Activated CD4-positive, alpha-beta T cell treated with anti-CD3 and anti-CD28 coated beads for 36 hours (primary cell): Measurements from ENCODE around the gene PUM1. TPM values are rescaled to one million over a fixed set of nuclear protein-coding genes. Genes with fewer than 3 reads are reported as not detected.
A peak's percentile ranks its signal among the peaks of the same experiment; 100 is the strongest.

Source experiments
- ATAC-seq: fragments of 200-7000 bp; cut with Tn5 transposase; one replicate; pipeline ENCODE4 v1.10.0; 2021; ENCODE audit warnings: mild to moderate bottlenecking, moderate library complexity
- CTCF ChIA-PET: fragments of 350-600 bp; sonication (Branson Sonifier 250); formaldehyde crosslinking; loops from one replicate; lab custom pipeline; 2021; ENCODE audit warnings: antibody characterized with exemption; lab: Charles Lee
- POLR2A ChIA-PET: fragments of 350-600 bp; sonication (Branson Sonifier 250); formaldehyde crosslinking; loops from one replicate; lab custom pipeline; 2021; ENCODE audit warnings: antibody characterized with exemption, inconsistent platforms; lab: Charles Lee
- DNase-seq: peaks from one replicate; pipeline ENCODE4 v3.0.0-alpha.2; 2020
- H3K27ac Mint-ChIP-seq: one replicate; pipeline ENCODE4 v1.8.0; 2021; ENCODE audit warnings: mixed read lengths
- H3K27me3 Mint-ChIP-seq: one replicate; pipeline ENCODE4 v1.8.0; 2021; ENCODE audit warnings: mixed read lengths
- H3K36me3 Mint-ChIP-seq: one replicate; pipeline ENCODE4 v1.8.0; 2021; ENCODE audit warnings: low read depth, mixed read lengths
- H3K4me1 Mint-ChIP-seq: one replicate; pipeline ENCODE4 v1.8.0; 2021; ENCODE audit warnings: mixed read lengths
- H3K4me3 Mint-ChIP-seq: one replicate; pipeline ENCODE4 v1.8.0; 2021; ENCODE audit warnings: mild to moderate bottlenecking, moderate library complexity, mixed read lengths
- H3K9me3 Mint-ChIP-seq: one replicate; pipeline ENCODE4 v1.8.0; 2021; ENCODE audit warnings: low read depth, mixed read lengths
- intact Hi-C, 2 experiments: fragments of 100-400 bp; cut with DNase I in 1 of 2; cut with micrococcal nuclease in 1 of 2; formaldehyde crosslinking; loops; one replicate each; pipeline versions ENCODE4 v1.14.2 to v1.15.1; 2022 to 2024; cut with DNase I, micrococcal nuclease
- total RNA-seq, 2 experiments: library from RNA; stranded (reverse); gene quantifications; one replicate each; pipeline ENCODE4 v1.2.3, GENCODE V29; 2021

Gene PUM1
- total RNA-seq, 2 experiments from 2014 or later = 87.1 to 91.4 TPM

GRCh38 chr1:31007462-31007991, 58.0 kb downstream of the PUM1 start:
- ChIA-PET CTCF (interaction anchor here (0.5 to 1.6 kb wide), 6 partner anchors 18 to 79 kb away, joined by 3 to 4 read pairs (median 3); no protein-coding TSS in a partner anchor), POLR2A (interaction anchor here (0.6 to 1.1 kb wide), 2 partner anchors 9 to 47 kb away, joined by 3 to 4 read pairs; no protein-coding TSS in a partner anchor)
- Mint-ChIP-seq H3K27me3 (no peaks in the 10 kb centered on the region), H3K4me1 (peaks cover 70% of the 10 kb centered on the region), H3K27ac (peak overlapping the region; percentile 43), H3K36me3 (peaks cover 53% of the 10 kb centered on the region), H3K4me3 (no peak overlapping the region), H3K9me3 (no peaks in the 10 kb centered on the region)
- DNase-seq (no peak), ATAC-seq (no peak)
- intact Hi-C loops = no loop called here

DNA sequence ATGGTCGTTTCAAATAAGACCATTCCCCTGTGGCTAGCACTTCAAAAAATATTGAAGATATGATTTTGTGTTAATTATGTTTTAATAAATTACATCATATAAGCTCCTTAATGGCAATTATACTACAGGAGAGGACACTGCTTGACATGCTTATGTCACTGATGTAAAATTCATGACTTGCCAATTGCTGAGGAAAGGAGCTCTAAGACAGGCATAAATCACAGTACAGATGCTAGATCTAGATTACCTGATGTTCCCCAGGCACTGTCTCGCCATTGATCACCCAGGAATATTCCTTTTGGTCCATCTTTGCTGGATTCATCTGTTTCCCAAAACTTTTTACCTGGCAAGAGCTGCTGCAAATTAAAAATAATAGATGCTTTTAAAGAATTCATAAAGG, 58.8 kb downstream of the PUM1 start:
- Mint-ChIP-seq H3K27ac (no peak overlapping the region), H3K9me3 (no peaks in the 10 kb centered on the region), H3K36me3 (peaks cover 55% of the 10 kb centered on the region), H3K4me3 (no peak overlapping the region), H3K27me3 (no peaks in the 10 kb centered on the region), H3K4me1 (peaks cover 63% of the 10 kb centered on the region)
- ATAC-seq = no peak
- DNase-seq = no peak
- CTCF ChIA-PET = interaction anchor here (0.5 to 1.8 kb wide), 7 partner anchors 12 to 78 kb away, joined by 3 to 7 read pairs (median 3); no protein-coding TSS in a partner anchor
- intact Hi-C loops = no loop called here
- POLR2A ChIA-PET = interaction anchor here (0.6 to 1.1 kb wide), 2 partner anchors 47 to 48 kb away, joined by 4 to 5 read pairs; no protein-coding TSS in a partner anchor

DNA sequence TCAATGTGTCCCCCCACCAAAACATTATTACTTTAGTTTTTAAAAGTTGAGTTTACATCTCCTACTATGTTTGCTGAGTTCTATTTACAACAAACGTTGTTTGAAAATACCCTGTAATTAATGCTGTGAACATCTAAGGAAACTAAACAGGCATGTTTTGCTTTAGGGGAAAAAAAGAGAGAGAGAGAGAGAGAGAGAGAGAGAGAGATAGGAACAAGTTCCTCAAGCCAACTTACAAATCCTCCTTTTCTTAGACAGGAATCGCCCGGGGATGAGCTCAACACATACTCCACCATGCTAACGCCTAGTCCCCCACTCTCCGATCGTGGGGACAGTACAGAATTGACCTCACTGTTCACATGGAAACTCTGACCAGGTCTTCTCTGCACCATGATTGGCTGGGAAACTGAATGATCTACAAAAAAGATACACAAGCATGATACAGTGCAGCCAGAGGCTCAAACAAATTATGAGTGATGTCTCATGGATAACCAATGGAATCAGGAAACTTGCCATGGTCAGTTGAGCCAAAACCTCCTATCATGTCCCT, 59.8 kb downstream of the PUM1 start:
- DNase-seq (no peak), ATAC-seq (no peak)
- POLR2A ChIA-PET = no interaction called here
- CTCF ChIA-PET = interaction anchor here (1.8 kb wide), 1 partner anchor 11 kb away, joined by 7 read pairs; no protein-coding TSS in a partner anchor
- peaks cover 56% of the 10 kb centered on the region for H3K36me3 Mint-ChIP-seq
- no peaks in the 10 kb centered on the region for H3K9me3 Mint-ChIP-seq
- intact Hi-C loops = no loop called here
- no peaks in the 10 kb centered on the region for H3K27me3 Mint-ChIP-seq
- no peak overlapping the region for H3K27ac Mint-ChIP-seq
- peaks cover 52% of the 10 kb centered on the region for H3K4me1 Mint-ChIP-seq
- no peak overlapping the region for H3K4me3 Mint-ChIP-seq

- peaks cover 47% of the 10 kb centered on the region for H3K4me1 Mint-ChIP-seq
- intact Hi-C loops = no loop called here
- H3K9me3 Mint-ChIP-seq = no peaks in the 10 kb centered on the region
- no peak for DNase-seq
- no peak overlapping the region for H3K4me3 Mint-ChIP-seq
- ChIA-PET POLR2A (no interaction called here), CTCF (no interaction called here)
- peaks cover 58% of the 10 kb centered on the region for H3K36me3 Mint-ChIP-seq
- no peak for ATAC-seq
- H3K27ac Mint-ChIP-seq = no peak overlapping the region
- H3K27me3 Mint-ChIP-seq = no peaks in the 10 kb centered on the region
Measured at GRCh38 chr1:31005198-31005597, 60.3 kb downstream of the PUM1 start.

- peak overlapping the region; percentile 30 for H3K27ac Mint-ChIP-seq
- no peaks in the 10 kb centered on the region for H3K27me3 Mint-ChIP-seq
- intact Hi-C loops = no loop called here
- H3K4me3 Mint-ChIP-seq = no peak overlapping the region
- H3K36me3 Mint-ChIP-seq = peaks cover 61% of the 10 kb centered on the region
- ChIA-PET POLR2A (interaction anchor here (0.6 kb wide), 1 partner anchor 508 kb away, joined by 10 read pairs; no protein-coding TSS in a partner anchor), CTCF (interaction anchor here (1.2 to 1.3 kb wide), 2 partner anchors 9 to 11 kb away, joined by 3 read pairs; no protein-coding TSS in a partner anchor)
- ATAC-seq (no peak), DNase-seq (no peak)
- H3K9me3 Mint-ChIP-seq = no peaks in the 10 kb centered on the region
- peaks cover 41% of the 10 kb centered on the region for H3K4me1 Mint-ChIP-seq
Measured at GRCh38 chr1:31004231-31004621, 61.3 kb downstream of the PUM1 start.

DNA sequence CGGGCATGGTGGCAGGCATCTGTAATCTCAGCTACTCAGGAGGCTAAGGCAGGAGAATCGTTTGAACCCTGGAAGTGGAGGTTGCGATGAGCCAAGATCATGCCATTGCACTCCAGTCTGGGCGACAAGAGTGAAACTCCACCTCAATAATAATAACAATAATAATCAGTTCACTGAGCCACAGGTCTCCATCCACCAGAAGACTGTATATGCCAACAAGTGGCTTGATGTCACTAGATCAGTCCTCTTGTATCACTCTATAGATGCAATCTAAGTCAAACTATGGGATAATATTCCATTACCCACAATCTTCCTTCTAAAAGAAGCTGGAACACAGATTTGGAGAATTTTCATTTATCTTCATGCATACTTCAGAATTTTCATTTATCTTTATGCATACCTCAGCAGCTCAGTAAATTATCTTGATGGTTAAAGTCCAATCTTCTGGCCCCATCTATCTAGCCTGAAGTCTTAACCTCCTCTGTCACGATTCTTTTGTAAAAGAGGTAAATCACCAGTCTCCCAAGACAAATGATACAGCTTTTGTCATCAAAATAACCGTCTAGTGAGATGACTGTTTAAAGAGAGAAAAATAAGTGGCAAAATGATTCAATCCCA, 61.8 kb downstream of the PUM1 start:
- H3K9me3 Mint-ChIP-seq = no peaks in the 10 kb centered on the region
- peak overlapping the region; percentile 30 for H3K27ac Mint-ChIP-seq
- peaks cover 62% of the 10 kb centered on the region for H3K36me3 Mint-ChIP-seq
- peaks cover 40% of the 10 kb centered on the region for H3K4me1 Mint-ChIP-seq
- CTCF ChIA-PET = interaction anchor here (1.2 to 1.5 kb wide), 3 partner anchors 9 to 283 kb away, joined by 3 read pairs; no protein-coding TSS in a partner anchor
- DNase-seq = no peak
- POLR2A ChIA-PET = no interaction called here
- no peaks in the 10 kb centered on the region for H3K27me3 Mint-ChIP-seq
- ATAC-seq = no peak
- intact Hi-C loops = no loop called here
- no peak overlapping the region for H3K4me3 Mint-ChIP-seq

- DNase-seq (no peak), ATAC-seq (no peak)
- CTCF ChIA-PET = interaction anchor here (0.6 to 1.5 kb wide), 3 partner anchors 9 to 40 kb away, joined by 3 to 6 read pairs (median 4); no protein-coding TSS in a partner anchor
- Mint-ChIP-seq H3K27me3 (no peaks in the 10 kb centered on the region), H3K36me3 (peaks cover 66% of the 10 kb centered on the region), H3K9me3 (no peaks in the 10 kb centered on the region), H3K4me3 (no peak overlapping the region), H3K27ac (no peak overlapping the region), H3K4me1 (peaks cover 46% of the 10 kb centered on the region)
- intact Hi-C loops = no loop called here
- POLR2A ChIA-PET = no interaction called here
Measured at GRCh38 chr1:31000301-31000700, 65.2 kb downstream of the PUM1 start.

DNA sequence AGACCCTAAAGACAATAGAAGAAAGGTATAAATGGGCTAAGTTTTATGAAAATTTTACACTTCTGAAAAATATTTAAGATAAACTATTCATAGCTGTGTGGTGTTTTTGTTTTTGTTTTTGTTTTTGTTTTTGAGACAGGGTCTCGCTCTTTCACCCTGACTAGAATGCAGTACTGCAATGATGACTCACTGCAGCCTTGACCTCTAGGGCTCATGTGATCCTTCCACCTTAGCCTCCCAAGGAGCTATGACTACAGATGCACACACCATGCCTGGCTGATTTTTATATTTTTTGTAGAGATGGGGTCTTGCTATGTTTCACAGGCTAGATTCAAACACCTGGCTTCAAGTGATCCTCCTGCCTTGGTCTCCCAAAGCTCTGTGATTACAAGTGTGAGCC, 66.6 kb downstream of the PUM1 start:
- no peaks in the 10 kb centered on the region for H3K9me3 Mint-ChIP-seq
- ATAC-seq (no peak), DNase-seq (no peak)
- no peak overlapping the region for H3K27ac Mint-ChIP-seq
- intact Hi-C loops = no loop called here
- ChIA-PET CTCF (no interaction called here), POLR2A (interaction anchor here (0.6 to 1.4 kb wide), 3 partner anchors 9 to 74 kb away, joined by 3 to 6 read pairs (median 3); no protein-coding TSS in a partner anchor)
- no peaks in the 10 kb centered on the region for H3K27me3 Mint-ChIP-seq
- H3K36me3 Mint-ChIP-seq = peaks cover 61% of the 10 kb centered on the region
- H3K4me1 Mint-ChIP-seq = peaks cover 43% of the 10 kb centered on the region
- no peak overlapping the region for H3K4me3 Mint-ChIP-seq

DNA sequence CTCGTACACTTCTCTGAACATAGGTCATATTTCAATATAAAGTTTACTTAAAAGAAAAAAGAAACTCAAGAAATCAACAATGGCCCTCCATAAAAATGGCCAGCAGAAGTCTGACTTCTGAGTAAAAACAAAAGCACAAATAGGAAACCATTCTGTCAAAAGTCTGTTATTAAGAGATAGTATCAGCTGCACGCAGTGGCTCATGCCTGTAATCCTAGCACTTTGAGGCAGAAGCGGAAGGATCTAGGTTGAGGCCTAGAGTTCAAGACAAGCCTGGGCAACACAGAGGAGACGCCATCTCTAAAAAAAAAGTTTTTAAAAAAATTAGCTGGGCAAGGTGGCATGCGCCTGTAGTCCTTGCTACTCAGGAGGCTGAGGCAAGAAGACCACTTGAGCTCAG, 67.3 kb downstream of the PUM1 start:
- DNase-seq (no peak), ATAC-seq (no peak)
- peaks cover 42% of the 10 kb centered on the region for H3K4me1 Mint-ChIP-seq
- H3K27me3 Mint-ChIP-seq = no peaks in the 10 kb centered on the region
- H3K4me3 Mint-ChIP-seq = no peak overlapping the region
- CTCF ChIA-PET = no interaction called here
- POLR2A ChIA-PET = no interaction called here
- intact Hi-C loops = no loop called here
- H3K27ac Mint-ChIP-seq = no peak overlapping the region
- H3K36me3 Mint-ChIP-seq = peaks cover 57% of the 10 kb centered on the region
- H3K9me3 Mint-ChIP-seq = no peaks in the 10 kb centered on the region

DNA sequence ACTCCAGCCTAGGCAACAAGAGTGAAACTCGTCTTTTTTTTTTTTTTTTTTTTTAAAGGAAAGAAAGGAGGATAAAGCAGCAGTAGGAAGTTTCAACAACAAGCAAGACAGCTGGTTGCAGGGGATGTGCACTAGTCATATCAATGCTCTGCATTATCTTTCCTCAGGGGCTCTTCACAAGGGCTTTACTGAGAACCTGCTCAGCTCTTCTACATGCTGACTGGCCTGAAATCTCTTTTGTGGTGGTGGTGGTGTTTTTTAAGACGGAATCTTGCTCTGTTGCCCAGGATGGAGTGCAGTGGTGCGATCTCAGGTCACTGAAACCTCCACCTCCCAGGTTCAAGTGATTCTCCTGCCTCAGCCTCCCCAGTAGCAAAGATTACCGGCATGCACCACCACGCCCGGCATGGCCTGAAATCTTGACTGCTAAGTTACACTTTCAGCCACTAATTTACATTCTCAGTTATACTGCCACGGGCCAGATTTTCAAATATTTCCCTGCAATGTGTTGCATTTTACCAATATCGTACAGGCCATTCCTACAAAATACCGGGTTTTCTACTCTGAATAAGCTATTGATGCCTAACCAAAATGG, 68.0 kb downstream of the PUM1 start:
- ATAC-seq (no peak), DNase-seq (no peak)
- peaks cover 59% of the 10 kb centered on the region for H3K36me3 Mint-ChIP-seq
- no peak overlapping the region for H3K27ac Mint-ChIP-seq
- no peak overlapping the region for H3K4me3 Mint-ChIP-seq
- intact Hi-C loops = no loop called here
- H3K4me1 Mint-ChIP-seq = peaks cover 45% of the 10 kb centered on the region
- ChIA-PET CTCF (interaction anchor here (0.6 to 1.4 kb wide), 5 partner anchors 9 to 43 kb away, joined by 3 to 7 read pairs (median 3); no protein-coding TSS in a partner anchor), POLR2A (interaction anchor here (0.6 kb wide), 1 partner anchor 18 kb away, joined by 4 read pairs; no protein-coding TSS in a partner anchor)
- H3K27me3 Mint-ChIP-seq = no peaks in the 10 kb centered on the region
- H3K9me3 Mint-ChIP-seq = no peaks in the 10 kb centered on the region

- ATAC-seq (no peak), DNase-seq (no peak)
- CTCF ChIA-PET = interaction anchor here (1.1 to 1.4 kb wide), 2 partner anchors 8 to 20 kb away, joined by 4 to 7 read pairs; no protein-coding TSS in a partner anchor
- intact Hi-C loops = no loop called here
- Mint-ChIP-seq H3K27ac (no peak overlapping the region), H3K4me3 (no peak overlapping the region), H3K4me1 (peaks cover 49% of the 10 kb centered on the region), H3K27me3 (no peaks in the 10 kb centered on the region), H3K9me3 (no peaks in the 10 kb centered on the region), H3K36me3 (peaks cover 68% of the 10 kb centered on the region)
- POLR2A ChIA-PET = interaction anchor here (0.6 kb wide), 1 partner anchor 19 kb away, joined by 5 read pairs; no protein-coding TSS in a partner anchor
Measured at GRCh38 chr1:30995990-30996612, 69.4 kb downstream of the PUM1 start.
